Measurements from ENCODE around the gene CELF1. TPM values are rescaled to one million over a fixed set of nuclear protein-coding genes. Genes with fewer than 3 reads are reported as not detected.

CELF1 gene
- total and polyA plus RNA-seq, 2 donors (not counting 1 experiment from before 2014, with no cell fraction given): 81.1 to 100 TPM

- Histone ChIP-seq H2AFZ (ENCODE audit: low read length) (no peak overlapping the region), H3K4me3 (replicated peaks in 1 of 4; ENCODE audit: control extremely low read depth in 1 of 4, insufficient read depth in 1 of 4, low read depth in 3 of 4, low read length in 4 of 4) (no peak overlapping the region), H3K27ac (ENCODE audit: insufficient read depth, low read length) (no peak overlapping the region), H3K4me2 (ENCODE audit: extremely low read depth, insufficient read depth, low read length) (no peak overlapping the region), H3K36me3 (ENCODE audit: control insufficient read depth, insufficient read depth, low read length) (peaks cover 13% of the 10 kb centered on the region), H4K20me1 (ENCODE audit: control insufficient read depth, extremely low read depth, insufficient read depth, low read length) (no peaks in the 10 kb centered on the region), H3K79me2 (ENCODE audit: control insufficient read depth, insufficient read depth, low read length) (peaks cover 13% of the 10 kb centered on the region), H3K27me3 (ENCODE audit: control insufficient read depth, insufficient read depth, low read length) (no peaks in the 10 kb centered on the region), H3K4me1 (ENCODE audit: control insufficient read depth, extremely low read depth, insufficient read depth, low read length) (peaks cover 16% of the 10 kb centered on the region), H3K9me3 (ENCODE audit: control insufficient read depth, insufficient read depth, low read depth, low read length) (no peaks in the 10 kb centered on the region), H3K9ac (ENCODE audit: insufficient read depth, low read length) (no peak overlapping the region)
- DNase-seq (ENCODE audit: low read depth in 2 of 2): no peak
- TF ChIP-seq CTCF (conservative IDR thresholded peaks at IDR 0.05 in 1 of 2, IDR thresholded peaks at IDR 0.05 in 1 of 2; ENCODE audit: low read depth in 1 of 2, low read length in 2 of 2) (no peak), EZH2 (IDR thresholded peaks at IDR 0.05; ENCODE audit: low read length, missing control alignments) (no peak)
Observed at GRCh38 chr11:47571357-47571729, 18.4 kb upstream of the CELF1 start.

- H2AFZ ChIP-seq (ENCODE audit: low read length): no peak overlapping the region
- DNase-seq (ENCODE audit: low read depth in 2 of 2): no peak
- no peaks in the 10 kb centered on the region for H3K27me3 ChIP-seq (ENCODE audit: control insufficient read depth, insufficient read depth, low read length)
- TF ChIP-seq EZH2 (IDR thresholded peaks at IDR 0.05; ENCODE audit: low read length, missing control alignments) (no peak), CTCF (conservative IDR thresholded peaks at IDR 0.05 in 1 of 2, IDR thresholded peaks at IDR 0.05 in 1 of 2; ENCODE audit: low read depth in 1 of 2, low read length in 2 of 2) (no peak)
- H3K36me3 ChIP-seq (ENCODE audit: control insufficient read depth, insufficient read depth, low read length): peaks cover 13% of the 10 kb centered on the region
- no peak overlapping the region for H3K27ac ChIP-seq (ENCODE audit: insufficient read depth, low read length)
- peaks cover 18% of the 10 kb centered on the region for H3K79me2 ChIP-seq (ENCODE audit: control insufficient read depth, insufficient read depth, low read length)
- no peaks in the 10 kb centered on the region for H4K20me1 ChIP-seq (ENCODE audit: control insufficient read depth, extremely low read depth, insufficient read depth, low read length)
- no peak overlapping the region for H3K9ac ChIP-seq (ENCODE audit: insufficient read depth, low read length)
- no peak overlapping the region for H3K4me3 ChIP-seq (replicated peaks in 1 of 4; ENCODE audit: control extremely low read depth in 1 of 4, insufficient read depth in 1 of 4, low read depth in 3 of 4, low read length in 4 of 4)
- H3K4me1 ChIP-seq (ENCODE audit: control insufficient read depth, extremely low read depth, insufficient read depth, low read length): peaks cover 16% of the 10 kb centered on the region
- H3K9me3 ChIP-seq (ENCODE audit: control insufficient read depth, insufficient read depth, low read depth, low read length): no peaks in the 10 kb centered on the region
- no peak overlapping the region for H3K4me2 ChIP-seq (ENCODE audit: extremely low read depth, insufficient read depth, low read length)
Observed at GRCh38 chr11:47570651-47571356, 17.9 kb upstream of the CELF1 start.

- H3K9me3 ChIP-seq (ENCODE audit: control insufficient read depth, insufficient read depth, low read depth, low read length): no peaks in the 10 kb centered on the region
- H3K27me3 ChIP-seq (ENCODE audit: control insufficient read depth, insufficient read depth, low read length): no peaks in the 10 kb centered on the region
- no peak for DNase-seq (ENCODE audit: low read depth in 2 of 2)
- H3K9ac ChIP-seq (ENCODE audit: insufficient read depth, low read length): no peak overlapping the region
- H3K79me2 ChIP-seq (ENCODE audit: control insufficient read depth, insufficient read depth, low read length): peaks cover 21% of the 10 kb centered on the region
- H3K27ac ChIP-seq (ENCODE audit: insufficient read depth, low read length): no peak overlapping the region
- H3K4me3 ChIP-seq (replicated peaks in 1 of 4; ENCODE audit: control extremely low read depth in 1 of 4, insufficient read depth in 1 of 4, low read depth in 3 of 4, low read length in 4 of 4): no peak overlapping the region
- TF ChIP-seq EZH2 (IDR thresholded peaks at IDR 0.05; ENCODE audit: low read length, missing control alignments) (no peak), CTCF (conservative IDR thresholded peaks at IDR 0.05 in 1 of 2, IDR thresholded peaks at IDR 0.05 in 1 of 2; ENCODE audit: low read depth in 1 of 2, low read length in 2 of 2) (no peak)
- H4K20me1 ChIP-seq (ENCODE audit: control insufficient read depth, extremely low read depth, insufficient read depth, low read length): no peaks in the 10 kb centered on the region
- H3K4me1 ChIP-seq (ENCODE audit: control insufficient read depth, extremely low read depth, insufficient read depth, low read length): peaks cover 16% of the 10 kb centered on the region
- peaks cover 10% of the 10 kb centered on the region for H3K36me3 ChIP-seq (ENCODE audit: control insufficient read depth, insufficient read depth, low read length)
- no peak overlapping the region for H2AFZ ChIP-seq (ENCODE audit: low read length)
- H3K4me2 ChIP-seq (ENCODE audit: extremely low read depth, insufficient read depth, low read length): no peak overlapping the region
Observed at GRCh38 chr11:47569646-47570045, 16.7 kb upstream of the CELF1 start.

Data from fibroblast of lung (primary cell).